Neural cell (in vitro differentiated cells): ENCODE results near the gene DGKI.

Experiments used
- EP300 ChIP-seq: fragments of 450-650 bp; conservative IDR thresholded peaks from 2 replicates; pipeline ENCODE4 v1.6.1; 2014; ENCODE audit warnings: antibody characterized with exemption, mild to moderate bottlenecking, moderate library complexity; ENCODE audit not compliant: poor library complexity, severe bottlenecking
- EZH2 ChIP-seq: fragments of 200-600, 300-800 bp; shearing (Covaris generic), sonication (generic); IDR thresholded peaks from 2 replicates; pipeline ENCODE4 v1.6.1; 2014; ENCODE audit warnings: antibody characterized with exemption, low read length, borderline replicate concordance, mild to moderate bottlenecking; ENCODE audit not compliant: insufficient read depth, poor library complexity, severe bottlenecking
- POLR2AphosphoS5 ChIP-seq: IDR thresholded peaks from 2 replicates; pipeline ENCODE4 v1.6.1; 2012
- SMC3 ChIP-seq: fragments of 450-650 bp; conservative IDR thresholded peaks from 2 replicates; pipeline ENCODE4 v1.6.1; 2014; ENCODE audit warnings: antibody characterized with exemption, mild to moderate bottlenecking, moderate library complexity; ENCODE audit not compliant: poor library complexity
- TF ChIP-seq, protein P1 (sequence below): fragments of 450-650 bp; IDR thresholded peaks from 2 replicates; pipeline ENCODE4 v1.5.1; 2014; ENCODE audit warnings: antibody characterized with exemption, mild to moderate bottlenecking, moderate library complexity; ENCODE audit not compliant: poor library complexity, severe bottlenecking

DNA sequence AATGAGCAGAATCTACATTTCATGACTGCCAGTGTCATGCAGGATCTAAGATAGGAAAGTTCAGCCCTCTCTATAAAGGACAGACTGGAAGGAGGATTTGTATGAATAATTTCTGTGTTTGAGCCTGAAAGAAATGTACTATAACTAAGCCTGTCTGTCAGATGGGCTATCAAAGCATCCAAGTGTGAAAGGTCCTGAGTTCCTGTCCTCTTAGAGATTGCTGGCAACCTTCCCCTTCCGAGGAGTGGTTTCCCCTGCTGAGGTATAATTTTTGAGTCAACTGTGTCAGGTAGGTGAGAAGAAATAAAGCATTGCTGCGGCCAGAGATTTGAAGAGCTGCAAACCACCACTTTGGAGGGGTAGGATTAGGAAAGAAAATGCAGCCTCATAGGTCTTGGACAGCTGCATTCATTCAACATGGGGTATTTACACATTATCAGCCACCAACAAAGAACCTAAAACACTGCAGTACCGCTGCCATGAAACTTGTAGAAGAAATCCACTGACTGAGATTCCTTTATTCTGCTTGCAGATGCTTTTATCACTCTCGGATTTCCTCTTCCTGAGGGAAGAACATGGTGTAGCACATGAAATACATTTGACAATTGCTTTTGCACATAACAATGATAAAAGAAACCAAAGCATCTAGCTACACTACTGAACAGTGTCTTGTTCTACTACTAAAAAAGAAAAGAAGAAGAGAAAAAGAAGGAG is 189.1 kb downstream of the DGKI start:
- TF ChIP-seq, protein P1, sequence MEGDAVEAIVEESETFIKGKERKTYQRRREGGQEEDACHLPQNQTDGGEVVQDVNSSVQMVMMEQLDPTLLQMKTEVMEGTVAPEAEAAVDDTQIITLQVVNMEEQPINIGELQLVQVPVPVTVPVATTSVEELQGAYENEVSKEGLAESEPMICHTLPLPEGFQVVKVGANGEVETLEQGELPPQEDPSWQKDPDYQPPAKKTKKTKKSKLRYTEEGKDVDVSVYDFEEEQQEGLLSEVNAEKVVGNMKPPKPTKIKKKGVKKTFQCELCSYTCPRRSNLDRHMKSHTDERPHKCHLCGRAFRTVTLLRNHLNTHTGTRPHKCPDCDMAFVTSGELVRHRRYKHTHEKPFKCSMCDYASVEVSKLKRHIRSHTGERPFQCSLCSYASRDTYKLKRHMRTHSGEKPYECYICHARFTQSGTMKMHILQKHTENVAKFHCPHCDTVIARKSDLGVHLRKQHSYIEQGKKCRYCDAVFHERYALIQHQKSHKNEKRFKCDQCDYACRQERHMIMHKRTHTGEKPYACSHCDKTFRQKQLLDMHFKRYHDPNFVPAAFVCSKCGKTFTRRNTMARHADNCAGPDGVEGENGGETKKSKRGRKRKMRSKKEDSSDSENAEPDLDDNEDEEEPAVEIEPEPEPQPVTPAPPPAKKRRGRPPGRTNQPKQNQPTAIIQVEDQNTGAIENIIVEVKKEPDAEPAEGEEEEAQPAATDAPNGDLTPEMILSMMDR = no peak
- TF ChIP-seq EP300 (no peak), POLR2AphosphoS5 (no peak), SMC3 (no peak), EZH2 (no peak)
